GM12872 (cell line): ENCODE results near the gene TMCO4.

ENCODE experiments used
- TF ChIP-seq, protein P1 (sequence below): IDR thresholded peaks from 3 replicates; pipeline ENCODE4 v1.5.1; 2011; ENCODE audit warnings: low read depth, mild to moderate bottlenecking, low read length, moderate library complexity; ENCODE audit not compliant: insufficient read depth

The TMCO4 gene

DNA sequence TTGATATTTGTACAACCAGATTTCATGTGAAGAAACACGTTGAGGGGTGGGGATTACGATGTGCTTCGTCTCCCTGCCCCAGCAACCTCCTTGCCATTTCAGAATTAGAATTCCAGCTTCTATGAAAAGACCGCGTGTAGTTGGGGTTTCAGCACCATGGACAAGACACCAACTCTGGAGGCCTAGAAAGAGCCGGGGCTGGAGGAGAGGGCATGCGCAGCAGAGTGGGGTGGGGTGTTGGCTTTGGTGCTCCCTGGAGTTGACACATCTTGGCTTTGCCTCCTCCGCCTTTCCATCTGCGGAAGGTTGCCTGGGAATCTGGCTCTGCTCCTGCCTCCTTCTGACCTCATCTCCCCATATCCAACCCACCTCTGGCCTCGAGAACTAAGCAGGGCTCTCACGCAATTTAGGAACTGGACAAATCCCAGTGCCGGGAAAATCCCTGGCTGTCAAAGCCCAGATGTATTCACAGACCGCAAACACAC lies 123.2 kb downstream of the TMCO4 start:
- TF ChIP-seq, protein P1, sequence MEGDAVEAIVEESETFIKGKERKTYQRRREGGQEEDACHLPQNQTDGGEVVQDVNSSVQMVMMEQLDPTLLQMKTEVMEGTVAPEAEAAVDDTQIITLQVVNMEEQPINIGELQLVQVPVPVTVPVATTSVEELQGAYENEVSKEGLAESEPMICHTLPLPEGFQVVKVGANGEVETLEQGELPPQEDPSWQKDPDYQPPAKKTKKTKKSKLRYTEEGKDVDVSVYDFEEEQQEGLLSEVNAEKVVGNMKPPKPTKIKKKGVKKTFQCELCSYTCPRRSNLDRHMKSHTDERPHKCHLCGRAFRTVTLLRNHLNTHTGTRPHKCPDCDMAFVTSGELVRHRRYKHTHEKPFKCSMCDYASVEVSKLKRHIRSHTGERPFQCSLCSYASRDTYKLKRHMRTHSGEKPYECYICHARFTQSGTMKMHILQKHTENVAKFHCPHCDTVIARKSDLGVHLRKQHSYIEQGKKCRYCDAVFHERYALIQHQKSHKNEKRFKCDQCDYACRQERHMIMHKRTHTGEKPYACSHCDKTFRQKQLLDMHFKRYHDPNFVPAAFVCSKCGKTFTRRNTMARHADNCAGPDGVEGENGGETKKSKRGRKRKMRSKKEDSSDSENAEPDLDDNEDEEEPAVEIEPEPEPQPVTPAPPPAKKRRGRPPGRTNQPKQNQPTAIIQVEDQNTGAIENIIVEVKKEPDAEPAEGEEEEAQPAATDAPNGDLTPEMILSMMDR, result no peak

DNA sequence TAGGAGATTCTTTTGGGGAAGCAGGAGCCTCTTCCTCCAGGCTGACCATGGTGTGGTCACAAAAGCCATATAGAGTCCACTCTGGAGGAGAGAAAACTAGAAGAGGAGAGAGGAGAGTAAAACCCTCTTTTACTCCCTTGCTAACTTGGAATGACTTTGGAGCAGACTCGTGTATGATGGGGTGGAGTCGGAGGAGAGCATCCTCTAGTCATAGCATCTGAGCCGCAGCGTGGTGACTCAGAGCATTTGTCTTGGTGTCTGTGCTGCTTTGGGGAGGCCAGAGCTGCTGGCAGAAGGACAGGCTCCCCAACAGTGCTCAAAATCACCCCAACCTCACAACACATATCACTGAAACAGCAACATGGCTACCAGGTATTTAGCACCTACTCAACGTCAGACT lies 123.9 kb downstream of the TMCO4 start:
- TF ChIP-seq, protein P1, result no peak

DNA sequence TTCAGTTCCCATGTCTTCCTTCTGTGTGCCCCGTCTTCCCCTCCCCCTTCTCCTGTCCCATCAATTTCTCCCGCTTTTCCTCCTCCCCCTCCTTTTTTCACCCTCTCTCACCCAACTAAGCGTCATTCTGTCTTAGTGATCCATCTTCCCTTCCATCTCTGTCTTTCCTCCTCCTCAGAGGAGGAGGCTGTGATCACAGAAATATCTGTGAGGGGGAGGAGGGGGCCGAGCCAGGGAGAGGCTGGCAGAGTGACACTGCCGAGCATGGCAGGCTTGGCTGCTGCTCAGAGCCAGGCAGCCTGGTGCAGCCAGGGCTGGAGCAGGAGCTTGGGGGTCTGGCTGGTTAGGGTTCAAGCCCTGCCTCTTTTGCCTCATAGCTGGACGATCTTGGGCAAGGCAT lies 127.5 kb downstream of the TMCO4 start:
- TF ChIP-seq, protein P1, result no peak

DNA sequence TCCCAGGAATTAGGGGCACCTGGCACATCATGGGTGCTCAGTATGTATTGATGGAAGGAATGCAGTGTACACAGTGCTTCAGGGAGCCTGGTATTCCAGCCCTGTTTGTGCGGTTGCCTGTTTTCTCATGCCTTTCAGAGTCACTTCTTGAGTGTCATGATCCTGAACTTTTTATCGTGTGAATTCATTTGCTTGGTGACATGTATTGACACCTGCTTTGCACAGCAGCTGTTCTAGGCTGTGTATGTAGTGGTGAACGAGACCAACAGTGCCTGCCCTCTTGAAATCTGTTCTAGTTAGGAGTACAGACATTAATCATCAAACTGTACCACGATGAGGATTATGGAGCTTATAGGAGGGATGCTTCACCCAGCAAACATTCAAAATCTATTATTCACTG lies 128.9 kb downstream of the TMCO4 start:
- TF ChIP-seq, protein P1, result no peak

DNA sequence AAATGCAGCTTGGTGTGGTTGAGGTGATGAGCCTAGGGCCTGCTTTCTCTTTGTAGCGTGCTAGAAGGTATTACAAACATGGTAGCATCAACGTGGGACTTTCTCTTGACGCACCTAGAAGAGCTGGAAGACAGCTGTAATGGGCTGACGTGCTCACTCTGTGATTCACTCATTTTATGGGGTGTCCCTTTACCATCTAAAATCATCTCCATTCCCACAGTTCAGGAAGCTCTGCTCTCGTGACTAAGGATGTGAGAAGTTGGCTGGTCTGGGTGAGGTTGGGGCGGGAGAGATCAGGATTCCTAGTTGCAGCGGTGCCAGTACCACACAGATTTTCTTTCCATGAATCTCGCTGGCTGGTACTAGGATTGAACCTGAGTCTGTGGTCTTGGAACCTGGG lies 130.8 kb downstream of the TMCO4 start:
- TF ChIP-seq, protein P1, result no peak

DNA sequence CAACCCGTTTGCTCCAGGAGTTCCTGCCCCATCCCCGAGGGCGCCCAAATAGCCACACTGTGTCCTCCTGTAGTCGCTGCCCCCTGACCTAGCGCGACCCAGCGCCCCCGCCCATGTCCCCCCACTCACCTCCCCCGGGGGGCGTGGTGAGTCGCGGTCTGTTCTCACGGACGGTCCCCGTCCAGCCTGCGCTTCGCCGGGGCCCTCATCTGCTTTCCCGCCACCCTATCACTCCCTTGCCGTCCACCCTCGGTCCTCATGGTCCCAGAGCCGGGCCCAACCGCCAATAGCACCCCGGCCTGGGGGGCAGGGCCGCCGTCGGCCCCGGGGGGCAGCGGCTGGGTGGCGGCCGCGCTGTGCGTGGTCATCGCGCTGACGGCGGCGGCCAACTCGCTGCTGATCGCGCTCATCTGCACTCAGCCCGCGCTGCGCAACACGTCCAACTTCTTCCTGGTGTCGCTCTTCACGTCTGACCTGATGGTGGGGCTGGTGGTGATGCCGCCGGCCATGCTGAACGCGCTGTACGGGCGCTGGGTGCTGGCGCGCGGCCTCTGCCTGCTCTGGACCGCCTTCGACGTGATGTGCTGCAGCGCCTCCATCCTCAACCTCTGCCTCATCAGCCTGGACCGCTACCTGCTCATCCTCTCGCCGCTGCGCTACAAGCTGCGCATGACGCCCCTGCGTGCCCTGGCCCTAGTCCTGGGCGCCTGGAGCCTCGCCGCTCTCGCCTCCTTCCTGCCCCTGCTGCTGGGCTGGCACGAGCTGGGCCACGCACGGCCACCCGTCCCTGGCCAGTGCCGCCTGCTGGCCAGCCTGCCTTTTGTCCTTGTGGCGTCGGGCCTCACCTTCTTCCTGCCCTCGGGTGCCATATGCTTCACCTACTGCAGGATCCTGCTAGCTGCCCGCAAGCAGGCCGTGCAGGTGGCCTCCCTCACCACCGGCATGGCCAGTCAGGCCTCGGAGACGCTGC lies 133.9 kb downstream of the TMCO4 start:
- TF ChIP-seq, protein P1, result no peak

DNA sequence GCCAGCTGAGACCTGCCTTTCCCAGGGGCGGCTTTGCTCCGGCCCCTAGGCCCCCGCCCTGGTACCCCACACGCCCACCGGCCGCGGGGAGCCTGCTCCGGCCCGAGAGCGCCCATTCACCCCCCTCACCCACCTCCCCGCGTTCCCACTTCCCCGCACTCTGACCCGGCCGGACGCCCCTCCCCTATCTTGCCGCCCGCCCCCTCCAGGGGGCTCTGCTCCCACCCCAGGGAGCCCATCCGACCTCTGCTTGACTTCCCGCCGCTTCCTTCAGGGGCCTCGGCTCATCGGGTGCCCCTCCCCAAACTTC lies 134.6 kb downstream of the TMCO4 start:
- TF ChIP-seq, protein P1, result no peak
